H9 (cell line): ENCODE data around the gene LILRA5. TPM values are rescaled to one million over a fixed set of nuclear protein-coding genes. Genes with fewer than 3 reads are reported as not detected.

ENCODE experiments used
- DNase-seq: peaks from one replicate; pipeline ENCODE4 v3.0.0-alpha.2; 2017
- H2AFZ ChIP-seq: one replicate; pipeline ENCODE4 v1.6.1; 2013; ENCODE audit warnings: mild to moderate bottlenecking, low read length, control low read depth, moderate library complexity
- H2AK5ac ChIP-seq: 2 replicates; pipeline ENCODE4 v1.6.1; 2013; ENCODE audit warnings: low read length, control low read depth, mixed read lengths; ENCODE audit not compliant: insufficient read length
- H2BK120ac ChIP-seq: one replicate; pipeline ENCODE4 v1.6.1; 2013; ENCODE audit warnings: low read depth, mild to moderate bottlenecking, low read length, control low read depth, inconsistent platforms; ENCODE audit not compliant: poor library complexity, severe bottlenecking
- H2BK12ac ChIP-seq: 2 replicates; pipeline ENCODE4 v1.6.1; 2013; ENCODE audit warnings: low read length, control low read depth, mixed read lengths, low read depth; ENCODE audit not compliant: insufficient read length
- H2BK15ac ChIP-seq: 2 replicates; pipeline ENCODE4 v1.6.1; 2013; ENCODE audit warnings: low read depth, low read length, control low read depth
- H2BK20ac ChIP-seq: one replicate; pipeline ENCODE4 v1.6.1; 2013; ENCODE audit warnings: low read depth, mild to moderate bottlenecking, low read length, control low read depth, inconsistent platforms; ENCODE audit not compliant: poor library complexity, severe bottlenecking
- H2BK5ac ChIP-seq: 2 replicates; pipeline ENCODE4 v1.6.1; 2013; ENCODE audit warnings: low read length, control low read depth, mixed read lengths; ENCODE audit not compliant: insufficient read length
- H3K14ac ChIP-seq: 2 replicates; pipeline ENCODE4 v1.6.1; 2013; ENCODE audit warnings: low read length, control low read depth; ENCODE audit not compliant: insufficient read depth
- H3K18ac ChIP-seq: 2 replicates; pipeline ENCODE4 v1.6.1; 2013; ENCODE audit warnings: low read depth, mild to moderate bottlenecking, mixed read lengths, low read length, control low read depth; ENCODE audit not compliant: insufficient read length
- H3K23ac ChIP-seq: 2 replicates; pipeline ENCODE4 v1.6.1; 2013; ENCODE audit warnings: low read length, control low read depth, mixed read lengths, low read depth; ENCODE audit not compliant: insufficient read length
- H3K23me2 ChIP-seq: 2 replicates; pipeline ENCODE4 v1.6.1; 2013; ENCODE audit warnings: low read depth, mild to moderate bottlenecking, mixed read lengths, low read length, control low read depth; ENCODE audit not compliant: insufficient read length, poor library complexity, severe bottlenecking
- H3K27ac ChIP-seq: 2 replicates; pipeline ENCODE4 v1.5.1; 2013; ENCODE audit warnings: low read length, control low read depth, mixed read lengths, low read depth; ENCODE audit not compliant: insufficient read length
- H3K27me3 ChIP-seq: 2 replicates; pipeline ENCODE4 v1.6.1; 2013; ENCODE audit warnings: low read length, control low read depth, inconsistent platforms; ENCODE audit not compliant: insufficient read depth
- H3K4ac ChIP-seq: 2 replicates; pipeline ENCODE4 v1.6.1; 2013; ENCODE audit warnings: low read depth, mild to moderate bottlenecking, control low read depth, inconsistent platforms, low read length, moderate library complexity
- H3K4me1 ChIP-seq: 2 replicates; pipeline ENCODE4 v1.6.1; 2013; ENCODE audit warnings: low read length, control low read depth, inconsistent platforms; ENCODE audit not compliant: insufficient read depth
- H3K4me2 ChIP-seq: 2 replicates; pipeline ENCODE4 v1.6.1; 2013; ENCODE audit warnings: low read length, control low read depth, mixed read lengths; ENCODE audit not compliant: insufficient read length, insufficient read depth
- H3K56ac ChIP-seq: 2 replicates; pipeline ENCODE4 v1.6.1; 2013; ENCODE audit warnings: low read depth, mild to moderate bottlenecking, mixed read lengths, low read length, control low read depth; ENCODE audit not compliant: insufficient read length
- H3K79me1 ChIP-seq: 2 replicates; pipeline ENCODE4 v1.6.1; 2013; ENCODE audit warnings: low read depth, mild to moderate bottlenecking, moderate library complexity, low read length, control low read depth, inconsistent platforms; ENCODE audit not compliant: insufficient read depth, poor library complexity, severe bottlenecking
- H3K79me2 ChIP-seq: 2 replicates; pipeline ENCODE4 v1.6.1; 2013; ENCODE audit warnings: low read length, control low read depth, inconsistent platforms; ENCODE audit not compliant: insufficient read depth
- H3K9ac ChIP-seq: 2 replicates; pipeline ENCODE4 v1.6.1; 2013; ENCODE audit warnings: low read length, control low read depth, mixed read lengths; ENCODE audit not compliant: insufficient read length; ENCODE audit errors: extremely low read depth
- H3K9me3 ChIP-seq: one replicate; pipeline ENCODE4 v1.6.1; 2013; ENCODE audit warnings: low read depth, low read length, inconsistent platforms; ENCODE audit not compliant: control insufficient read depth
- H3T11ph ChIP-seq: one replicate; pipeline ENCODE4 v1.6.1; 2013; ENCODE audit warnings: mild to moderate bottlenecking, low read length, control low read depth, inconsistent platforms
- H4K20me1 ChIP-seq: one replicate; pipeline ENCODE4 v1.6.1; 2013; ENCODE audit not compliant: control insufficient read depth, insufficient read length, insufficient read depth
- H4K5ac ChIP-seq: 2 replicates; pipeline ENCODE4 v1.6.1; 2013; ENCODE audit warnings: low read depth, mild to moderate bottlenecking, mixed read lengths, low read length, control low read depth; ENCODE audit not compliant: insufficient read length
- H4K8ac ChIP-seq: replicated peaks from 2 replicates; pipeline ENCODE4 v1.6.1; 2013; ENCODE audit warnings: low read length, control low read depth, mixed read lengths, low read depth; ENCODE audit not compliant: insufficient read length
- H4K91ac ChIP-seq: 2 replicates; pipeline ENCODE4 v1.6.1; 2013; ENCODE audit warnings: low read depth, mild to moderate bottlenecking, moderate library complexity, mixed read lengths, low read length, control low read depth; ENCODE audit not compliant: insufficient read length
- H3K27ac Mint-ChIP-seq, 3 experiments: 2 replicates in 2 of 3; 3 replicates in 1 of 3; pipeline ENCODE4 v1.8.0; 2020 to 2021; ENCODE audit warnings: mixed read lengths in 3 of 3, mild to moderate bottlenecking in 1 of 3, moderate library complexity in 1 of 3
- H3K27me3 Mint-ChIP-seq: 2 replicates; pipeline ENCODE4 v1.8.0; 2021; ENCODE audit warnings: low read depth, mild to moderate bottlenecking, moderate library complexity, mixed read lengths
- H3K36me3 Mint-ChIP-seq, 3 experiments: 2 replicates in 2 of 3; 3 replicates in 1 of 3; pipeline ENCODE4 v1.8.0; 2020 to 2021; ENCODE audit warnings: low read depth in 3 of 3, mixed read lengths in 3 of 3; ENCODE audit not compliant: insufficient read depth in 1 of 3
- H3K4me1 Mint-ChIP-seq, 2 experiments: 2 replicates each; pipeline ENCODE4 v1.8.0; 2020; ENCODE audit warnings: mixed read lengths in 2 of 2
- H3K4me3 Mint-ChIP-seq, 2 experiments: 2 replicates in 1 of 2; 3 replicates in 1 of 2; pipeline ENCODE4 v1.8.0; 2020 to 2021; ENCODE audit warnings: mild to moderate bottlenecking in 2 of 2, mixed read lengths in 2 of 2, moderate library complexity in 1 of 2
- H3K9me3 Mint-ChIP-seq, 2 experiments: 2 replicates in 1 of 2; 3 replicates in 1 of 2; pipeline ENCODE4 v1.8.0; 2020; ENCODE audit warnings: mild to moderate bottlenecking in 2 of 2, mixed read lengths in 2 of 2, moderate library complexity in 1 of 2
- CTCF ChIP-seq: fragments of 200-600 bp; sonication (generic); conservative IDR thresholded peaks from 3 replicates; pipeline ENCODE4 v1.8.0; 2021; ENCODE audit warnings: antibody characterized with exemption, mild to moderate bottlenecking
- WGBS: extraction: QIAGEN DNeasy Blood & Tissue Kit; methylation state at CpG from one replicate; pipeline ENCODE4 v1.1.7; 2013; ENCODE audit warnings: missing lambda C conversion rate, low lambda C conversion rate, mixed read lengths; ENCODE audit not compliant: insufficient read length; ENCODE audit errors: extremely low coverage; 5-methylcytosine and 5-hydroxymethylcytosine counted together
- total RNA-seq: library from RNA; stranded (reverse); gene quantifications from 2 replicates; pipeline ENCODE4 v1.2.1, GENCODE V29; 2021

Gene LILRA5
- total RNA-seq, 1 experiment from 2014 or later, result not detected

GRCh38 chr19:54297759-54298305 lies 15.1 kb downstream of the LILRA5 start:
- Histone ChIP-seq H3K23me2 (no peaks in the 10 kb centered on the region), H3K14ac (no peak overlapping the region), H2AK5ac (no peak overlapping the region), H3K9ac (no peak overlapping the region), H3K27ac (no peak overlapping the region), H3K4me1 (no peaks in the 10 kb centered on the region), H3K79me1 (no peaks in the 10 kb centered on the region), H2AFZ (no peak overlapping the region), H3K79me2 (no peaks in the 10 kb centered on the region), H2BK20ac (no peak overlapping the region), H2BK12ac (no peak overlapping the region), H3K56ac (no peak overlapping the region), H2BK120ac (no peak overlapping the region), H4K20me1 (no peaks in the 10 kb centered on the region), H4K5ac (no peak overlapping the region), H2BK5ac (no peak overlapping the region), H4K8ac (no peak overlapping the region), H3K18ac (no peak overlapping the region), H3K4ac (no peak overlapping the region), H3K27me3 (no peaks in the 10 kb centered on the region; the same call in 1 of the 2 replicates), H3K23ac (no peak overlapping the region), H3K4me2 (no peak overlapping the region), H3T11ph (no peak overlapping the region), H3K9me3 (no peaks in the 10 kb centered on the region), H4K91ac (no peak overlapping the region), H2BK15ac (no peak overlapping the region)
- Mint-ChIP-seq H3K27ac (no peak overlapping the region), H3K9me3 (peaks cover 0 to 57% of the 10 kb centered on the region in 2 experiments; a peak in 3 of 5 replicates), H3K4me1 (peaks cover 0 to 6% of the 10 kb centered on the region in 2 experiments; a peak in 2 of 4 replicates), H3K36me3 (no peaks in the 10 kb centered on the region), H3K27me3 (peaks cover 65% of the 10 kb centered on the region), H3K4me3 (no peak overlapping the region)
- TF ChIP-seq CTCF, result peak; percentile 46; the same call in 2 of the 3 replicates
- WGBS, result no CpG with 5 or more reads among the region's 7 CpGs
- DNase-seq, result no peak
